Cerebellar cortex (tissue), 1 donor: ENCODE results near the gene DUOXA1.
"Not testable (repeated sequence)": the region's sequence is repeated elsewhere in the genome, so short reads cannot be mapped to it uniquely, and the experiment has no call there.

Experiments used
- DNase-seq: peaks from one replicate; pipeline ENCODE4 v3.0.0-alpha.2; 2015; ENCODE audit warnings: low spot score

Gene DUOXA1

DNA sequence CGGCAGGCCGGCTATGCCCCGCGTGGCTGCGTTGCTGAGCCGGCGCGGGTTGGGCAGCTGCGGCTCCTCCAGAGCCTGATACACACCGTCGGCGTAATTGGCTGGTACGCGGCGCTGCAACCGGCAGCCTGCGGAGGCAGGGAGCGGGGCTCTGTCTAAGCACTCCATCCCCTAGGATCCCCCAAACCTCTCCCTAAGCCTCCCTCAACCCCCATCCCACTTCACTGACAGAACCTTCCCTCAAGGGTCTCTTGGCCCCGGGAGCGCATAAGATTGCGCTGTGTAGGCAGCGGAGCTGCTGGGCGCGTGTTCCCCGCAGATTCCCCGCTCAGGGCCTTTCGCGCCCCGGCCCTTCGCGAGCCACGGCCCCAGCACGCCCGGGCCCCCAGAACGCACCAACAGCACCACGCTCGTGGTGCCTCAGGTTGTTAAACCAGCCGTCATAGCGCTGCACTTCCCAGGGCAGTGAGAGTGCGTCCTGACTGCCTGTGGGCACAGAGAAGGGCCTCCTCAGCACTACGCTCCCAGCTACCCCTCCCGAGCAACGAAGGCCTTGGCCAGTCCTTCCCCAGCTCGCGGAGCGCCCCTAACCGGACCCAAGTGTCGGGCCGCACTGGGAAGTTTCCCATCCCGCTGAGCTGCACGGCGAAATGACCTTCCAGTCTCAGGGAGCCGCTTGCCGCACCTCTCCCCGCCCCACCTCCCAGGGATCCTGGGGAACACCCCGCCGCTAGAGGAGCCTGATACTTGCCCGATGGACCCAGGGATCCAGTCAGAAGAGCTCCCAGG is 16.9 kb downstream of the DUOXA1 start:
- DNase-seq = no peak

DNA sequence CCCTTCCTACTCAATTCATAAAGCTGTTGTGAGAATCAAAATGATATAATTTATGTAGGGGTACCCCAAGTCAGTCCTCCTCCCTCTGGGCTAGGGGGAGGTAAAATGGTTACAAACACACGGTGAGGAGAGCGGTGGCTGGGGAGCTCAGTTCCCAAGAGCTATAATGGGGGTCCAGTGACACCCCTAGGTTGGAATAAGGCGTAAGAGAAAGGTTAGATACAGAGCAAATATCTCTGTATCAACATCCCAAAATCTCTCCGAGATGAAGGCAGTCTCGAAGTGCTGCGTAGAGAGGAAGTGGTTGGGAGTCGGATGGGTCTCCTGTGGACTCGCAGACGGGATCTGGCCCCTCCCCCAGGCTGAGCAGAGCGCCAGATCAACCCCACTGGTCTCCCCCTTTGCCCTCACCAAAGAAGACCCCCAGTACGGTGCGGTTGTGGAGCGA is 17.5 kb downstream of the DUOXA1 start:
- no peak for DNase-seq

DNA sequence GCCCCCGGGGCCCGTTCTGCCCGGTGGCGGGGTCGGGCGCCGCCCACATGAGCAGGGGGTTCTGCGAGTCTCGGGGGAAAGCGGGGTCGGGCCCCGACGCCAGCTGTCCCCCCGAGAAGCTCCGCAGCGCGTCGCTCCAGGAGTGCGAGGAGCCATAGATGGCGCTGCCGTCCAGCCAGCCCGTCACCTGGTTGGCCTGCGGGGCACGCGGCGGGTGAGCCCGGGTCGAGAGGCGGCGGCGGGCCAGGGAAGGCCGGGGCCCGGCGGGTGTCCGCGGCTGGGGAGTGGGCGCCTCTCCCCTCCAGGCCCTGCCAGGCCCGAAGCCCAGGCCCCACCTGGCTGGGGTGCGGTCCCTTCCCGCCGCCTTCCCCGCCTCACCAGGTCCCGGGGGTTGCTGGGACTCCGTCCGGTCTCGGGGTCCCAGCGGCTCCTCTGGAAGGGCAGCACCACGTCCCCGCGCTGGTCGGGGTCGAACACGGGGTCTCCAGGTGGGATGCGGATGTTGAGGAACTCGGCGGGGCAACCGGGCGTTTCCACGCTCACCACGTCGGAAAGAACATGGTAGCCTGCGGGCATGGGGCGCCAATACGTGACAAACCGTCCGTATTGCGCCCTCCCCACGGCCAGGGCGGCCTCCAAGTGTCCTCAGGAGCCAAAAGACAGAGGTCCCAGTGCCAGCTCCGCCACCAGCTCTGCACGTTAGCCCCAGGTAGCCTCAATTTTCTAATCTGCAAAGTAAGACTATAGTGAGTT is 18.1 kb downstream of the DUOXA1 start:
- DNase-seq = no peak

DNA sequence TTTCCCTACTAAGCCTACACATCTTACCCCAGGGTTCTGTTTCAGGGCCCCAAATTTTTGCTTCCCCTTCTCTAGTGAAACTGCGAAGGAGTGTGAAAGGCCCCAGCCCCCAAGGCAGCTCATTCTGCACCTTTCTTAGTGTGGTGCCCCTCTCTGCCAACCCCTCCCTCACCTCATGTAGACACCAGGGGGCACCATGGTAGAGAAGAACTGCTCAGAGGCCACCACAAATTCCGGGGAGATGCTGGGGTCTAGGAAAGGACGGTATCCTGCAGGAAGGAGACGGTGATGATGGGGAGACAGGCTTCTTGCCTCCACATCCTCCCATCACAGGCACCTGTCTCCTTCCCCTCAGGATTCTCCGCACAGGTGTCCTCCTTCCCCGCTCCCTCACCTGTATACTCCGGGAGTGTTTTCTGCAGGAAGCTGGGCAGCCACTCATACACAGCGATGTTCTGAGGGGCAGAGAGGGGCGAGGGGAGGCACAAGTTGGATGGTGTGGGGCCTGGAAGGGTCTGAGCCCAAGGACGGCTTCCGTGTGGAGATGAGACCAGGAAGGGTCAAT is 19.3 kb downstream of the DUOXA1 start:
- DNase-seq = no peak

DNA sequence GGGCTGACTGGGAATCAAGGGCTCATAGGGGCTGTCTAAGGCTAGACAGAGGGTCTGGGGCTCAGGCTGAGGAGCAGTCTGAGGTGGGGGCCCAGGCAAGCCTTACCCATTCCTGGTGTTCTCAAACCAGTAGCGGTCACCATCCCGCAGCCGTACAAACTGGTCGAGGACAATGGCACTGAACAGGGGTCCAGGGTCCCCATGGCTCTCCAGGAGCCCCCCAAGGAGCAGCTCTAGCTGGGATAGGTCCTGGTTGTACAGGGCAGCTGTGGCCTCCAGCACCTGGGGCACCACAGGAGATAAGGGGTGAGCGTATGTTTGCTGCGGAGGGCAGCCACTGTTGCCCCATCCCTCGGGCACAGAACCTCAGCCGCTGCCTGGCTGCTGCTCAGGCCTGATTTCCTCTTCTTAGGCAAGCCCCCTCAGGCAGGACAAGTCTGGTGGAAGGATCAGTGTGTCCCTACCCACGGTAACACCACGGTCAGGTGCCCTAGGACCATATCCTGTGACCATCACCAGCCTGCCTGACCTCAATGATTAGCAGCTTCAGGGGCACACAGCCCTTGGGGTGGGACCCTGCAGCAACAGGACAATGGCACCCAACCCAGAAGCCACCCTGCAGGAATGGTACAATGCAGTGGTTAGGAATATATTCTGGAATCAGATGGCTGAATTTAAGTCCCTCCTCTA is 21.6 kb downstream of the DUOXA1 start:
- DNase-seq = no peak

DNA sequence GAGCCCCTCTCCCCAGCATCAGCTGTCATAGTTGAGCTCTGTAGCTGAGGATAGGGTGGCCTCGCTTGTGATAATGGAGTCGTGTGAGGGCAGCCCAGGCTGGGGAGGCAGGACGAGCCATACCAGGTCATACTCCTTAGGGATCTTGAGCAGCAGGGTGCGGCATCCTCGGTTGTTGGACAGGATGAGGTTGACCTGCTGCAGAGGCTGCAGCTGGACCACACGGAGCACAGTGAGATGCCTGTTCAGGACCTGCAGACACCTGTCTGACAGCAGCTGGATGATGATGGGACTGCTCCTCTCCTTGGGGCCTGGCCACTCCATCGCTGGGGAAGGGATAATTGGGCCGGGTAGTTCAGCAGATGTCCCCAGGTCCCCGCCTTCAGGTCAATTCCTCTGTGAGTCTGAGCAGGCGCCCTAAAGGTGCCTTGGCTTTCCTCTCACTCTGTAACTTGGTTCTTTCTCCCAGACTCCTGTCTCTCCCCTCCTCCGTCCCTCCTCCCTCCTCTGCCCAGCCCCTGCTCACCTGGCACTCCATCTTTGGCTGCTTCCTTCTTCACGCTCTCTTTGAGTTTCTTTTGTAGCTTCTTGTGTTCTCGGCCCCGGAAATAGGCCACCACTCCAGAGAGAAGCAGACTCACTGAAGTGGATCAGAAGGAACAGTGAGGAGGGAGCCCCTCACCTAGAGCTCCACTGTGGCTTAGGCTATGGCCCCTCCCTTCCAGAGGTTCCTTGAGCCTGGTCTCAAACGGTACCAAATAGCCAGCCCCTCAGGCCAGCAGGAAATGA is 23.5 kb downstream of the DUOXA1 start:
- DNase-seq = no peak

DNA sequence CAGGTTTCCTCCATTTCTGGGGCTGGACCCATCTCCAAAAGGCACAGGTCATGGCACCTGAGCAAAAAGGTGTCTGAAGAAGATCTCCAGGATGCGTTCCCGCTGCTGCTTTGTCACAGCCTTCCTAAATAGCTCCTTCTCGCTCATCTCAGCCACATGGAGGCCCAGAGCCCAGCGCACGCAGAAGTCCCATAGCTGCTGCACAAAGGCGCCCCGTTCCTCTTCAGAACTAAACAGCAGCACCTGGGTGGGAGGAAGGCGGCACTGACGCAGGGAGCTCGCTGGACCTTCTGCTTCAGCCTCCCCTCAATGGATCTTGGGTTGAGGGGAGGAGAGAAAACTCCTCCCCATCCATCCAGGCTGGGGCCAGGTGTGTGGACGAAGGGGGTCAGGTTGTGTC is 24.1 kb downstream of the DUOXA1 start:
- no peak for DNase-seq

DNA sequence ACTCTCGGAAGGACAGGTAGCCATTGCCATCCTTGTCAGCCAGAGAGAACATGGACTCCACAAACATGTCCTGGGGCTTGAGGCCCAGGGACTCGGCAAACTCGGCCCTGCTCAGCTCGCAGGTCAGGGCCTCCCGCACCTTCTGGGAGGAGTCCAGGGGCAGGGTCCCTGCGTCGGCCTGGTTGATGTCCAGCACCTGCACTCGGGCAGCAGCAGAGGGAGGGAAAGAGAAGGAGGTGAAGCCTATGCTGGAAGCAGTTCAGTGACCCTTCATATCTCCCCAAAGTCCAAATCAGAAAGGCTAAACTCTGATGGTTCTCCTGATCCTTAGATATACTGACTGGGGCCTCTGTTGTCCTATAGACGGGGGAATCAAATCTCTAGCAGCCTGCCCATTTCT is 25.5 kb downstream of the DUOXA1 start:
- not testable (repeated sequence) for DNase-seq

DNA sequence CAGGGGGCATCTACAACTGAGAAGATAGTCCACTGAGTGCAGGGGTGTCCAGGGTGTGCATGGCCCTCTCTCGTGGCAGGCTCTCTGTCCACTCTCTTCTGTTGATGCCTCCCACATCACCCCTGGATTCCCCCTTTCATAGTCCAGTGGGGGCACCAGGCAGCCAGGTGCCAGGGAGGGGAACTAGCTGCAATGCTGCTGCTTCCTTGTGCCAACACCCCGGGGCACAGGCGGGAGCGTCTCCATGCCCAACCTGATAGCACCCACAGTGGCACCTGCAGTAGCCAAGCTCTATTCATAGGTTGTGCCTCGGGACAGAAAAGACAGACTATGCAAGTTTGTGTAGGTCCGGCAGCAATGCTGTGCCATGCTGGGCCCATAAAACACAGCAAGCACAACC is 27.5 kb downstream of the DUOXA1 start:
- no peak for DNase-seq

DNA sequence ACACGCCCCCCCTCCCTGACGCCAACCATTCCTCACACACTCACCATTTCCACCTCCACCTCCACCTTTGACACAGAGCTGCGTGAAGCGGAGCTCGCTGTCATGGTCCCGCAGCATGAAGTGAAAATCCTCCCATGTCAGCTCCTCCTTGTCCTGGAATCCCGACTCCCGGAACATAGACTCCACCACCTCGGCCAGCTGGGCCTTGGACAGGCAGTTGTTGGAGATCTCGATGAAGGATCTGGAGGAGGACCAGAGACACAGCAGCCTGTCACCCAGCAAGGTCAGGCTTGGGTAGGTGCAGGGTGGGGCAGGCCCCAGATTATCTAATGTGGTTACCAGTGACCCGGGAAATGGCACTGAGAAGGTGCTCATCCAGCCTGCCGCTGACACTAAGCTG is 27.9 kb downstream of the DUOXA1 start:
- DNase-seq = no peak

DNA sequence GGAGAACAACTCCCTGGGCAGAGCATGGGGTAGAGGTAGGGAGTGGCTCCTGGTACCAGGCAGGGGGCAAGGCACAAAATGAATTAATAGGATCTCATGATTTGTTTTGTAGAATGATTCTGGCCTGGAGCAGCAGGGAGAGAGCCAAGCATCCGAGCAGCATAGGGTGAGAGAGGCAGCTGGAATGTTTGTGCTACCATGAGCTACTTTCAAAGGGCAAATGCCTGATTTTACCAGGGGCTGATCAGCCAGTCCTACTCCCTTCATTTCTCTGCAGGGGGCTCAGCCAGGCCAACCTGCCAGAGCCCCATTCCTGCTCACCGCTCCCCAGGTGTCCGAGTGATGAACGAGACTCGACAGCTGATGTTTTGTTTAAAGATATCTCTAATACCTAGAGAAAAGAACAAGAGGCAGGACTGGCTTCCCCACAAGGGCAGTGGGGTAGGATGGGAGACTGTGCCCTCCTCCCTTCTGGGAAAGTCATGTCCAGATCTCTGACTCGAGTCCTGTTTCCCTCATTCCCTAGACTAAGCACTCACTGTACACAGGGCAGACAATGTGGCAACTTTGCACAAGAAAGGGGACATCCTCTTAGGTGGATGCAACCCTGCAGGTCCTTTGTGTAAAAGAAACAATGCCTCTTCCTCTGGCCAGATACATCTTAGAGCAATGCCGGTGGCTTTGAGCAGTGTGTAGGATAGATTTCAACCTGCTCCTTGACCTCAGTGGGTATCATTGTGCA is 28.6 kb downstream of the DUOXA1 start:
- no peak for DNase-seq

DNA sequence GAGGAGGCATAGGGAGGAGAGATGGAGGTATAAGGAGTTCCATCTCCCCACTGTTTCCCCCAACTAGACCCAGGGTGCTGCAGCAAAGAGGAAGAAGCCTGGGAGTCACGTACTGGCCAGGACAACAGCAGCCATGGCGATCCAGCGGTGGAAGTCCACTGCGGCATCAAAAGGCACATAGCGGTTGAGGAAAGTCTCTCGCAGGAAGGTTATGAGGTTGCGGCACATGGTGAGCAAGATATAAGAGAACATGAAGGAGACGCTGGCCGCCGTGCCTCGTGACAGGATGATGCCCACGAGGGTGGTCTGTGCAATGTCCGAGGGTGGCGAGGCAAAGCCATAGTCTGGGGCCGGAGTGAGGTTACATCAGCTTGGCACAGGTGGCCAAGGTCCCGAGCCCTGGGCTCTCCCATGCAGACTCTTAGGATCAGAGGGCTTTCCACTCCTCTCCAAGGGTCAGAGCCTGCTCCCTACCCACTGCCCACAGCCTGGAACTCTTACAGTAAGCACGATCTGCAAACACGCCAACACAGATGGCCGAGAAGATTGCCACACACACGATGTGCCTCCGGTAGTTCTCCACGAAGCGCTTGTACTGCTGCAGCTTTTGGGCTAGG is 30.0 kb downstream of the DUOXA1 start:
- no peak for DNase-seq

DNA sequence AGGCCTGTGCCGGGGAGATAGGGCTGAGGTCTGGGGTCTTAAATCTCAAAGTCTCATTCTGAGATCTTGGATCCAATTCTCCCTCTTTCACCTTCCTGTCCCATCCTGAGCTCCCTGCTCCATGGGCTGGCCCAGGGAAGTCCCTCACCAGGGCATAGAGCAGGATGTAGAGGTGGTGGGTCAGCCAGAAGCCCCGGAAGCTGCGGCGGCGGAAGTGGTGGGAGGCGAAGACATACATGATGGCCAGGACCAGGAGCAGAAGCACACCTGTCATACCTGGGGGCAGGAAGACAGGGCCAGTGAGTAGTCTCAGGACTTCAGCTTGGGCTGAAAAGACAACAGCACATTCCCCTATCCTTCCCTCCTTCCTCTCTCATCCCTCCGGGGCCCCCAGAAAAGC is 32.2 kb downstream of the DUOXA1 start:
- no peak for DNase-seq

DNA sequence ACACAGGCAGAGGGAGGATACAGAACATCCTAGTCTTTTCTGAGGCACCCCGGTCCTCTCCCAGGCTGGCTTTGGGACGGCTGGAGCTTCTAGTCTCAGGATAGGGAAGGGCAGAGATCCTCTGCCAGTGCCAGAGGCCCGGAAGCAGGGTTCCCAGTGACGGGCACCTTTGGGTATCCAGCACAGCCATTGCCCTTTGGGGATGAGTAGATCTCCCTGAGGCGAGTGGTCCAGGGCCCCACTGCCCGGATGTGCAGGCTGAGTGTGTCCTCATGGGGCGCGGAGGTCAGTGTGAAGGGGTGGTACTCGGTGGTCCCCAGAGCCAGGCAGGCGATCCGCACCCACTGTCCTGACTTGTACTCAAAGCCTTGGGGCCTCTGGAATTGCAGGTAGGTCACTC is 34.0 kb downstream of the DUOXA1 start:
- no peak for DNase-seq

DNA sequence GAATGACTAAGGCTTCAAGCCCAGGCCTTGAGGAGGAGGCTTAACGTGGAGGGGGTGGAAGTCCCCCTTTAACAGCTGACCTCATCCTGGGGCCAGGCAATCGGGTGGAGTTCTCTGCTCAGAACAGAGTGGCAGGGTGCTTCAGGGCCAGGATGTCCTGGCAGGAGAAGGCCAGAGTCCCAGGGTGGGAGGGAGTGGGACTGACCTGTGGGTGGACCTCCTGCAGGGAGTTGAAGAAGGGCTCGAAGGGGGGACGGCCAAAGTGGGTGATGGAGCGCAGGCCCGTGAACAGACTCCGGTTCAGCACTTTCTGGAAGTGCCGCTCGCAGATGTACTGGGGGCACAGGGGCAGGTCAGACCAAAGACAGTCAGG is 35.3 kb downstream of the DUOXA1 start:
- DNase-seq = no peak

DNA sequence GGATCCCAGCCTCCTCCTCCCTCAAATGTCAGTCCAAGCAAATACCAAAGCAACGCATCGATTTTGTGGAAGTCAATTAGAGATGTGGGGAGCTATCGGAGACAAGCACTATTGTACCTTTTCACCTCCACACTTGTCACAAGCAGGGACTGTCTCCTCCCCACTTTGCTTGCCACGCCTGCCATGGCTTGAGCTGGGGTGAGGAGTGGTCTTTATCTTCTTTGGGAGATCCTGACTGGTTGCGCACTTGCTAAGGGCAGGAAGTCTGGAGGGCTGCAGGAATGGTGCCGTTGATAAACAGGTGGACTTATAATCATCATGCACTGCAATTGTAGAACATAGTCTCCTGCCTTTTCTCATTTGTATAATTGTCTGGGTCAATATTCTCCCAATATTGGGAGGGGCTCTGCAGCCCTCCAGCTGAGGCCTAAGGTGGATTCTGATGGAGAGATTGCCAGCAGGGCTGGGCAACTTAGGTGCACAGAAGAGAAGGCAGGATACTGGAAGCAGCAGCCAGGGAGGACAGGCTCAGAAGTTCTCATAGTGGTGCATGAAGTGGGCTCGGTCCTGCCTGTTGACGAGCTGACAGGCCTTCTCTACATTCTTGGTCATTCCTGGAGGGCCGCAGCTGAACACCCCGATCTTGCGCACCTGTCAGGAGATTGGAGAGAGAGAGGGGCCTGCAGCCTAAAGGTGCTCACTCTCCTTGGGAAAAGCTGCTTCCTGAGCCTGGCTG is 35.9 kb downstream of the DUOXA1 start:
- DNase-seq = no peak

DNA sequence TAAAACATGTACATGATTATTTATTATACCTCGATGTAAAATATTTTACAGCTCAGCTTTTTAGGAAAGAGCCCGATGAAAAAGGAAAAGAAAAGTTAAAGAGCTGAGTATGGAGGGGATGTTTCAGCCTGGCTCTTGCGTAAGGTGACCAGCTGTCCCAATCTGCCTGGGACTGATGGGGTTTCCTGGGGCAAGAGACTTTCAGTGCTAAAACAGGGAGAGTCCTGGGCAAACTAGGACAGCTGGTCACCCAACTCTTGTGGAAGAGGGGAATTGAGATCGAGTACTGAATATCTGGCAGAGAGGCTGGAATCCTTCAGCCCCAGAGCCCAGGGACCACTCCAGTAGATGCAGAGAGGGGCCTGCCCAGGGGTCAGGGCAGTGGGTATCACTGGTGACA is 36.7 kb downstream of the DUOXA1 start:
- no peak for DNase-seq

DNA sequence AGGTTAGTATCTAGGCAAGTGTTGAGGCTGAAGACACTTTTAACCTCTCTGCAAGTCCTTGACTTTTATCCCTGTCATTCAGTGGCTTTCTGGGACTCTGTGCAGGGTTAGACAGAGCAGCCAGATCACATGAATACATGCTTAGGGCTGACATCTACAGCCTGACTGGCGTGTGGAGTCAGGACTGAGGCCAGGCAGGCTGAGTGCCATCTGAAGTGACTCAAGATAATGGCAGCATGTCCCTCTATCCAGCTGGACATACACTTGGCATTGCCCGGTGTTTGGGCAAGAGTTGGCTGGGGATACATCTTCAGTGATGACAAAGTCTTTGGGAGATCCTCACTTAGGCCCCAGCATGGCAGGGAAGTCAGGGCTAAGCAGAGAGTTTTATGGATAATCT is 38.1 kb downstream of the DUOXA1 start:
- DNase-seq = no peak

DNA sequence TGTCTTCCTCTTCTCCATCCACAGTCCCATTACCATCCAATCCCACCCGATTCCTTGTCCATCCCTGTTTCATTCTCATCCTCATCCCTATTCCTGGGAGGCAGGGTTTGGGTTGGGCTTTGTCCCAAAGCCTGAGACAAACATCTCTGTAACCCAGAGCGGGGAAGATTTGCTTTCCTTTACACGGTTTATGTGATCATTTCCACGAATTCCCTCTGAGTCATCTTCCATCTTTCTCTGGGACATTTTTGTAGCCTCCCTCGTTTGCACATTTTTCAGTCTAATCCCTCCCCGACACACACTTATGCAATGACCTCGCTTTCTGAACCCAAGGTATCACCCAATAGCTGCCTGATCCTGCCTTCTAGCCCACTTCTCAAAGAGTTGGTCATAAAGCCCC is 38.5 kb downstream of the DUOXA1 start:
- DNase-seq = no peak
